ENCODE results near the gene CLSTN2. TPM values are rescaled to one million over a fixed set of nuclear protein-coding genes. Genes with fewer than 3 reads are reported as not detected.

Gene CLSTN2
- total RNA-seq, 1 donor from 2014 or later = 65.0 TPM

- no peak for DNase-seq (ENCODE audit: low spot score)
- Mint-ChIP-seq H3K9me3 (ENCODE audit: low read depth) (no peaks in the 10 kb centered on the region), H3K4me3 (ENCODE audit: unreplicated experiment) (no peak overlapping the region), H3K36me3 (ENCODE audit: low read depth) (no peaks in the 10 kb centered on the region), H3K4me1 (ENCODE audit: low read depth) (peaks cover 72% of the 10 kb centered on the region), H3K27me3 (ENCODE audit: low read depth) (no peaks in the 10 kb centered on the region), H3K27ac (ENCODE audit: unreplicated experiment) (peak overlapping the region; percentile 93)
- TF ChIP-seq, protein P1, sequence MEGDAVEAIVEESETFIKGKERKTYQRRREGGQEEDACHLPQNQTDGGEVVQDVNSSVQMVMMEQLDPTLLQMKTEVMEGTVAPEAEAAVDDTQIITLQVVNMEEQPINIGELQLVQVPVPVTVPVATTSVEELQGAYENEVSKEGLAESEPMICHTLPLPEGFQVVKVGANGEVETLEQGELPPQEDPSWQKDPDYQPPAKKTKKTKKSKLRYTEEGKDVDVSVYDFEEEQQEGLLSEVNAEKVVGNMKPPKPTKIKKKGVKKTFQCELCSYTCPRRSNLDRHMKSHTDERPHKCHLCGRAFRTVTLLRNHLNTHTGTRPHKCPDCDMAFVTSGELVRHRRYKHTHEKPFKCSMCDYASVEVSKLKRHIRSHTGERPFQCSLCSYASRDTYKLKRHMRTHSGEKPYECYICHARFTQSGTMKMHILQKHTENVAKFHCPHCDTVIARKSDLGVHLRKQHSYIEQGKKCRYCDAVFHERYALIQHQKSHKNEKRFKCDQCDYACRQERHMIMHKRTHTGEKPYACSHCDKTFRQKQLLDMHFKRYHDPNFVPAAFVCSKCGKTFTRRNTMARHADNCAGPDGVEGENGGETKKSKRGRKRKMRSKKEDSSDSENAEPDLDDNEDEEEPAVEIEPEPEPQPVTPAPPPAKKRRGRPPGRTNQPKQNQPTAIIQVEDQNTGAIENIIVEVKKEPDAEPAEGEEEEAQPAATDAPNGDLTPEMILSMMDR (IDR thresholded peaks at IDR 0.05) = no peak
These were observed 505.5 kb downstream of the CLSTN2 start for GRCh38 chr3:140440446-140440845.

GRCh38 chr3:140441006-140441405, 506.0 kb downstream of the CLSTN2 start:
- no peak for DNase-seq (ENCODE audit: low spot score)
- TF ChIP-seq, protein P1 (IDR thresholded peaks at IDR 0.05) = peak; percentile 31
- Mint-ChIP-seq H3K4me1 (ENCODE audit: low read depth) (peaks cover 67% of the 10 kb centered on the region), H3K9me3 (ENCODE audit: low read depth) (no peaks in the 10 kb centered on the region), H3K27me3 (ENCODE audit: low read depth) (no peaks in the 10 kb centered on the region), H3K27ac (ENCODE audit: unreplicated experiment) (peak overlapping the region; percentile 93), H3K36me3 (ENCODE audit: low read depth) (no peaks in the 10 kb centered on the region), H3K4me3 (ENCODE audit: unreplicated experiment) (no peak overlapping the region)

- Mint-ChIP-seq H3K9me3 (ENCODE audit: low read depth) (no peaks in the 10 kb centered on the region), H3K27ac (ENCODE audit: unreplicated experiment) (no peak overlapping the region), H3K36me3 (ENCODE audit: low read depth) (no peaks in the 10 kb centered on the region), H3K4me3 (ENCODE audit: unreplicated experiment) (no peak overlapping the region), H3K4me1 (ENCODE audit: low read depth) (peaks cover 56% of the 10 kb centered on the region), H3K27me3 (ENCODE audit: low read depth) (no peaks in the 10 kb centered on the region)
- TF ChIP-seq, protein P1 (IDR thresholded peaks at IDR 0.05) = no peak
- DNase-seq (ENCODE audit: low spot score) = no peak
These were observed 507.6 kb downstream of the CLSTN2 start for GRCh38 chr3:140442621-140443020.

GRCh38 chr3:140443073-140443472, 508.1 kb downstream of the CLSTN2 start:
- Mint-ChIP-seq H3K36me3 (ENCODE audit: low read depth) (no peaks in the 10 kb centered on the region), H3K27ac (ENCODE audit: unreplicated experiment) (no peak overlapping the region), H3K27me3 (ENCODE audit: low read depth) (no peaks in the 10 kb centered on the region), H3K4me1 (ENCODE audit: low read depth) (peaks cover 53% of the 10 kb centered on the region), H3K4me3 (ENCODE audit: unreplicated experiment) (no peak overlapping the region), H3K9me3 (ENCODE audit: low read depth) (no peaks in the 10 kb centered on the region)
- no peak for DNase-seq (ENCODE audit: low spot score)
- TF ChIP-seq, protein P1 (IDR thresholded peaks at IDR 0.05) = no peak

DNA sequence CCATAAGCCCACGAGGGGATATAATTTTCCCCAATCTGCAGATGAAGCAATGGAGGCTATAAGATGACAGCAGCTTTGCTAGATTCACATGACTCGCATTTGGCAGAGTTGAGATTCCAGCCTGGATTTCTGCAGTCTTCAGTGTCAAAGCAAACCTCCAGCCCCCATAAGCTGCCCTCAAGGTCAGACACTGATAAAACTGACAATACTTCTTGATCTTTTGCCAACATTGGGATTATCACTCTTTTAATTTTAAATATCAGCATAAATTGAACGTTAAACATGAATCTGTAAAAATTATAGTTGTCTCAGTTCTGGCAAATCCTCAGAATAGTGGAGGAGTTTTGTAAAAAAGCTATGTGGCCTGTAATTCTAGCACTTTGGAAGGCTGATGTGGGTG, 508.8 kb downstream of the CLSTN2 start:
- no peak for DNase-seq (ENCODE audit: low spot score)
- no peaks in the 10 kb centered on the region for H3K27me3 Mint-ChIP-seq (ENCODE audit: low read depth)
- TF ChIP-seq, protein P1 (IDR thresholded peaks at IDR 0.05) = no peak

More for the DNA sequence above, 508.8 kb downstream of the CLSTN2 start:
- no peaks in the 10 kb centered on the region for H3K36me3 Mint-ChIP-seq (ENCODE audit: low read depth)
- peaks cover 48% of the 10 kb centered on the region for H3K4me1 Mint-ChIP-seq (ENCODE audit: low read depth)
- H3K9me3 Mint-ChIP-seq (ENCODE audit: low read depth) = no peaks in the 10 kb centered on the region
- H3K4me3 Mint-ChIP-seq (ENCODE audit: unreplicated experiment) = no peak overlapping the region
- H3K27ac Mint-ChIP-seq (ENCODE audit: unreplicated experiment) = no peak overlapping the region
